OCI-M2 (cell line): Measurements from ENCODE around the gene MED13L.

Experiments
- DNase-seq: peaks from one replicate; lab custom pipeline; 2025; ENCODE audit not compliant: unreplicated experiment; lab: John Stamatoyannopoulos, UW

The MED13L gene

DNA sequence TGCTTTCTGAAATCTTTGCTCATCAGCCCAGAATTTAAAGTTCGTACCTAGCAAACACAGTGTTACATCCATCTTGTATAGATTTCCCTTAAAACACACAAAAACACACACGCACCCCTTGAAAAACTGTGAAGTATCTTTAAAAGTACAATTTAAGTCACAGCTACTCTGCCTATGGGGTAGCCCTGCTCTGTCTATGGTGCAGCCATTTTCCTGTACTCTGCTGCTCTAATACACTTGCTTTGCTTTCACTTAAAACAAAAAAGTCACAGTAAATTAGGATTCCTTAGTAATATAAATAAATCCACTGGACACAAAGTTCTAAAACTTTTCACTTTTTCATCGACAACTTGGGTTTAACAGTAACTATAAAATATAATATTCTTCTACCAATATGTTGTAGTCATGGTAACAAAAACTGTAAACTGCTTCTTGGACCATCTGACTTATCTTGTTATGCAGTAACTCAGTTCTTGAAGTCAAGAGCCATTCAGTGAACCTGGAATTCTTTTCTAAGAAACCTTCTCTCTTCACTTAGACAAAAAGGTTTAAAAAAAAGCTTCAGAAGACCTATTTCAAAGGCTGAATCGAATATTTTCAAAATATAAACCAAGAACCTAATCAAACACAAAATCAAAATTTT lies 63.5 kb downstream of the MED13L start:
- no peak for DNase-seq

DNA sequence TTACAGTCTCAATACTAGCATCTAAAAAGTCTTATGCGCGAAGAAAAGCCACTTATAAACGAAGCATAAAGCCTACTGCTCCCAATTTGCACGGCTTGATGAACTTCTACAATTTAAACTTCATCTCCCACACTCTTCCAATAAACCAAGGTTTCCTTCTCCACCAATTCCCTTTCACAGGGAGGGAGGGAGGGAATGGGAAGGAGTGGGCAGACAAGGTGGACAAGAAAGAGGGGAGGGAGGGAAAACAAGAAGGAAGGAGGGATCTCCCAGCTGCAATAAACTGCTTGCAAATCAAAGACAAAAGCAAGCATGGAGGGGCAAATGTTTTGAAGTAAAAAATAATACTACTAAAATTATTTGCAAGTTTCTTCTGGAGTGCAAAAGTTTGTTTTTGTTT lies 64.5 kb downstream of the MED13L start:
- DNase-seq: no peak

DNA sequence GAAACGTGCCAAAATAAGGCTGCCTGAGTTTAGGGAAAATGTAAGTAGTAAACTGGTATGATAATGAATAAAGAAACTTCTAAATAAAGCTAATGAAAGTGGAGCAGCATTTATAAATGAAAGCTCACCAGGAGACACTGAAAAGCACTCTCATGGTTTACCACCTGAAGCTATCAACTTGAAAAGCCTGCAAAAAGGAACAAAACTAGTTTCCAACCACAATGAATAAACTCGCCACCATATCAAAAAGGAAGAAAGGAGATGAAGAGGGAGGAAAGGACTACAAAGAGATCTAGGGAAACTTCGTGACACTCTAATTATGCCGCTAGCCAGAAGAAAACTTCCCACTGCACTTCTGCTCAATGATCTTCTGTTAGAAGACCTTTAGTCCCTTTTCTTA lies 66.7 kb downstream of the MED13L start:
- DNase-seq: no peak

DNA sequence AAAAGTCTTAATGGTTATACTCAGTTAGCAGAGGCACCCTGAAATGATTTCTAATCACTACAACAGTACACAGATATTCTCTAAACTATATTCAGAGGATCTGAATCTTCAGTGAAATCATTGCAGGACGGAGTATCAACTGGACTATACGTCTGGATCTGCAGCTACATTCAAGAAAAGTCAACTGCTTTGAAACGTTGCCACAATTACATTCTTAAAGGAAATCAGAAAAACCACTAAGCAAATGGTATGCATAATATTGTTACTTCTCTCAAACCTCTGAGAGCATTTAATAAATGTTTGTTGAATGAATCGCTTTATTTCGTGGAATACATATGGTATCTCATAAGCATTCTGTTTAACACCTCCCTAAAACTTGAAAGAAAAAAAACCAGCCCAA lies 67.4 kb downstream of the MED13L start:
- DNase-seq: no peak

DNA sequence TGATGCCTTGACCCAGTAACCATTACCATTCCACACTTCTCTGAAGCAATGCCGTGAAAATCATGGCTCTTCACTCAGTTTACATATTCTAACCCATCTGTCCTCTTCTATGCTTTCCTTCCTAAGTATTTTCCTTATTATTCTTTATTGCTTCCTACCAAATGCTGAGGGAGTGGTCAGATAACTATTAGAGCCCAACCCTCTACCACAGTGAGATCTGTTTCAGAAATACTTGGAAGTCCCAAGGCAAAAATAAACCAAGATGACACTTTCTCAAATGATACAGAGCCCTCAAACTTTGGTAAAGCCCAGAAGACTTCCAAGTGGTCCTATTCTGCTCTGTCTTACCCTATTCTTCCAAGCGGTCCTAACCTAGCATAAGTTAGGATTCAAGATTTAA lies 68.0 kb downstream of the MED13L start:
- no peak for DNase-seq

DNA sequence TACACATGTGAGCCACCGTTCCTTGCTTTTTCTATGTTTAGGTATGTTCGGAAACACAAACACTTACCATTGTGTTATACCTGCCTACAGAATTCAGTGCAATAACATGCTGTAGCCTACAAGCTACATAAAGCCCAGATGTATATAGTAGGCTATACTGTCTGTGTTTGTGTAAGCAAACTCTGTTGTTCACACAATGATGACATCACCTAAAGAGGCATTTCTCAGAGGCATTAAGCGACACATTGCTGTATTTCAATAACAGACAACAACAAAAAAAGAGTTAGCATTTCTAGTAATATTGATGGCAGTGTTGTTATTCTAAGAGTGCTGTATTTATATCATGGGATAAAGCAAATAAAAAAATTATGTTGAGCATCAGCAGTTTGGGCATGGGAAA lies 70.2 kb downstream of the MED13L start:
- no peak for DNase-seq

DNA sequence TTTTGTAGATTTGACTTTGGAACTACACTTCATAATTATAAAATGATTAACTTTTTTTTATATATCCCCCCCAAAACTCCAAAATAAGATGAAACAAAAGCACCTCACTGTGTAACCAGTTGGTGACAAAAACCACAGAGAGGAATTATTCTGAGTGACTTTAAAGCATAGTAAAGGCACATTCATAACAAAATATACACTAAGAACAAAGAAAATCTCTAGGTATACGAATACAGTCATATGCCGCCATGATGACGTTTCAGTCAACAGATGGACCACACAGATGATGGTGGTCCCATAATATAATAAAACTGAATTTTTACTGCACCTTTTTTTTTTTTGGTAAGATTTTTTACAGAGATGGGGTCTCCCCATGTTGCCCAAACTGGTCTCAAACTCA lies 70.7 kb downstream of the MED13L start:
- no peak for DNase-seq

DNA sequence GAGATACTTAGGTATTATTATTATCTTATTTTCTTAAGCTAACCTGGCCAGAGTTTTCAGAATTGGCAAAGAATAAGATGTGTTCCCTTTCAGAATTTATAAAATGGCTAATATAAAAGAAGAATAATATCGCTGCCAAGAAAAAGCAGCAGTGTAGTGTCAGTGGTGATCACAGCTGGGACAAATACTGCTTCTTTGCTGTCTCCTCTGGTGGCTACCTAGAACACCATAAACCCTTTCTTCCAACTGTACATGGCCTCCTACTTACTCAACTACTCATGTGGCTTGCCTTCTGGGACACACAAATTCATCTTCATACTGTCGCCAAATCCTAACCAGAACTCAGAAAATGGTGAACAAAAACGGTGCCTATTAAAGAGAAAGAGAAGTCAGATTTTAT lies 72.7 kb downstream of the MED13L start:
- DNase-seq: no peak

DNA sequence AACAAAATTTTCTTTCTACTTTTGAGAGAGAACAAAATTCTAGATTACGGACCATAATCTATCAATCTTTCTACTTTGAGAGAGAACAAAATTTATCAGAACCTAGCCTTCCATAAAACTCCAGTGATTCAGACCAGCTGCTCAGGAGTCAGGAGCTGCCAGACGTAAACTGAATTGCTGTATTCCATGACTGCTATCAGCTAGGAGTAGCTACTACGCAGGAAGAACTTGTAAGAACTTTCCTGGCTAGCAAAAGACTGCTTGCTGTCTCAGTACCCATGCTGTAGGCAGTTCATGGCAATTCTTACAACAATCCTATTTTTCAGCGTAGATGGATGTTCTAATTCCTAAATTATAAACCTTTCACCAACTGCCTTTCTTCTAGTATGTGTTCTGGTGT lies 73.3 kb downstream of the MED13L start:
- no peak for DNase-seq

DNA sequence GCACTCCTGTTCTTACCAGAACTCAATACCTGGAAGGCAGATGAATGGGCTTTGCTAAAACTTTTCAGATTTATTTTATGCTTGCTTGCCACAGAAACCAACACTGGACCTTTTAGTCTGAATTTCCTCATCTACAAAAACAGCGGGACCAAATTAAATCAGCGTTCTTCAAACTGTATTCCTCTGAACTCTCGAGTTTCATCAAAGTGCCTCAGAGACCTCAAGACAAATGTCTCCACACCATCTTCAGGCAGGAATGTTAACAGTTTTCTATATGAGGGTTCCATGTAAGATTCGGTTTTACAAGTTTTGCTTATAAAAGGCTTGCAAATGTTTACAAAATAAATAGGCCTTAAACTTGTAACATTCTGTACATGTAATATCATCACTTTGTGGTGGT lies 74.6 kb downstream of the MED13L start:
- no peak for DNase-seq

DNA sequence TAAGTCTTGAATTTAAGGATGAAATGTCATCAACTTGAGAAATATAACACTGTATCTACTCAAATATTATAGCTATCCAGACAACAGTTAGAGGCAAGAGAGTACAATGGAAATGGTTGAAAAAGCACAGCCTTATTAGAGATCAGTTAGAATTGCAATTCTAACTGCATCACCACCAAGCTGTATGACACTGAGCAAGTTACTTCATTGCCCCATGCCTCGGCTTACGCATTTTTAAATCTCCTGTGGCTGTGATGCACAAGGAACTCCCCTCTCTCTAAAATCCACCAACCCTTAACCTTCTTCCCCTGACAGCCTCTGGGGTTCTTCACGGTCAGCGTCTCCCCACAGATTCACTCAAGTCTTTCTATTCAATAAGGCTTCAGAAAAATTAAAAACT lies 75.1 kb downstream of the MED13L start:
- no peak for DNase-seq

DNA sequence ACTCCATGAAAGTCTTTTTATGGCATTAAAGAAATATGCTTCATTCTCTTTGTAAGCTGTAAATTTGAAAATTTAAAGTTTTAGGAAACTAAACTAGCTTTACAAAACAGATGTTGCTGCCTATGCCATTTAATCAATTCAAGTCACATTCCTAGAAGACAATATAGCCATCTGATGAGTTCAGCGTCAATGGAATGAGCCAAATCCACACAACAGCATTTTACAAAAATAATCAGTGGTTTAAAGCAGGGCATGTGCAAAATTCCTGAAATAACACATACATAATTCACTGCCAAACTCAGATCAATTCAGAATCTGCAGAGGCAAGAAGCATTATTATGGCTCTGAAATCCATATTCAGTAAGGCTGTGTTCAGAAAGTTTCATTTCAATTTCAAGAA lies 75.6 kb downstream of the MED13L start:
- DNase-seq: no peak

DNA sequence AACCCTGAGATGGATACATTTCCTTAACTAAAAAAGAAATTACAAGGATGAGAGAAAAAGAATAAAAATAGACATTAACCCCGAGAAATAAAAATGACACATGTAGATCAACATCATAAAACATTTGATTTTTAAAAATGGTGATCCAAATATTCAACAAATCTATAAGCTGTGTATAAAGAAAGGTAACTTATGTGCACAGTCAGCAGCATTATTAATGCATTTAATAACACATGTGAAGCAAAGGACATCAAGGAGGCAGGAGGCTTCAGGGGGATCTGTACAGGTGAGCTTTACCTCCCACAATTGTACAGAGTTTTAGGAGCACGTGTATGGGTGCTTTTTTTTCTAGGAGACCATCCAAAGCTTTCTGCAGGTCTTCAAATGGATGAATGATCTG lies 76.1 kb downstream of the MED13L start:
- DNase-seq: no peak

DNA sequence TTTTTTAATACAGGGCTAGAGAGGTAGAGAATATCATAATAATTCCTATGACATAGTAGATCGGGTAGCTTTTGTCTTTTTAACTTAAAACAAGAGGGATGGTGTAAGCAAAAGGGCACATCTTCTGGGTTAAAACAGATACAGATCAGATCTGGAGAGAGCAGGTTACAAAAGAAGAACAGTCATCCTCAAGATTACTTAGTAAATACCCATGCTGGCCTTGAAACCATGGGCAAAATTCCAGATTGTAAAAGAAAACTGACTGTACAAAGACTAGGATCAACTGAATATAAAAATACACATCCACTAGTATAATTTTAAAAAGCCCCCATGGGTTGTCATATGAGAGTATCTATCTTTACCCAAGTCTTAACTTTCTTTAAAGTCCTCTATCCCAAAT lies 76.7 kb downstream of the MED13L start:
- no peak for DNase-seq

DNA sequence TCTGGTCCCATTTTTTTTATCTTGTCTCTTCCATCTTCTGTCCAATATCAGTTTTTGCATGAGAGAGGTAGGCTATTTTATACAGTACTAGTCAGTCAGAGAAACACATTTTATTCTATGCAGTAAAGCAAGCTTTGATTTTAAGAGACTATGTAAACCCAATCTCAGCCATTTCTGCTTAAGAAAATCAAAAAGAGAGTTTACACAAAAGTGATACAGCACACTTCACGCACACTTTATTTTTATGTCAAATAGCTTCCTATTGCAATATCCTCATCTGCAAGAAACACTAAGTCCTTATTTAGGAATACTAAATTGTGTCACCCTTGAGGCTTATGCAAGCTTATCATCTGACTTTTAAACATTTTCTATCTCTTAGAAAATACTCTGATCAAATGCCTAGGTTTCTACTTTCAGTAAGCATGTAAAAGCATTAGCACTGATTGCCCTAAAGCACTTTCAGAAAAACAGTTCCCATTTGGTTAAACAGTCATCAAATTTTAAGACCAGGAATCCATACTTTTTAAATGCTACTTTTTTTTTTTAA lies 78.3 kb downstream of the MED13L start:
- no peak for DNase-seq

DNA sequence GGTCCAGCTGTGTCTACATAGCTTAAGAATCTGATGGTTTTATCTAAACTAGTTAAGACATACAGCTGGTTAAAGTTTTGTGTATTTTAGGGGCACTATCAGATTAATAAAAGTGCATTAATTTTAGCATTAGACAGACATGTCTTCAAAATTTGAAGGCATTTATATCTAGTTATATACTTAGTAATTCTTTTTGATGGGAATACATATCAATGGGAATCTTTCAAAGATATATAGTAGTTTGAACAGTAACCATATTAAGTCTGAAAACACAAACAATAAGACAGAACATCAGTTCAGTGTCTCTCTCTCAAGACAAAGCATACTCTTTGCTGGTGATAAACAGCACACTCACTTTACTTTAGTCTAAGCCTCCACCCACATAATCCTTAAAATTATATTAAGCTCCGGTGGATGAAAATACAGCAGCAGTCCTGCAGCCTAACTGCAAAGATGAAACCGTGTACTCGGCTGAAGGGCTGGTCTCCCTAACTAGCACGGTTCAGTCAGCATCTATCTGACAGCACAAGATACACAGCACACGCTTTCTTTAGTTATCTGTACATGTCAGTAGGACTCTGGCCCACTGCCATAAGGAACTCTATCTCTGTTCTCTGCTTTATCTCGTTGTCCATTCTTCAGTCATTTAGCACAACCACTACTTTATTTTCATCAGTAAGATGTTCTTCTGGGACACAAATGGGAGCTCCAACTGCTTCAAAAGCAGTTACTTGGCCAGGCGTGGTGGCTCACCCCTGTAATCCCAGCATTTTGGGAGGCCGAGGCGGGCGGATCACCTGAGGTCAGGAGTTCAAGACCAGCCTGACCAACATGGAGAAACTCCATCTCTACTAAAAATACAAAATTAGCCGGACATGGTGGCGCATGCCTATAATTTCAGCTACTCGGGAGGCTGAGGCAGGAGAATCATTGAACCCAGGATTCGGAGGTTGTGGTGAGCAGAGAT lies 80.5 kb downstream of the MED13L start:
- DNase-seq: peak; percentile 62

DNA sequence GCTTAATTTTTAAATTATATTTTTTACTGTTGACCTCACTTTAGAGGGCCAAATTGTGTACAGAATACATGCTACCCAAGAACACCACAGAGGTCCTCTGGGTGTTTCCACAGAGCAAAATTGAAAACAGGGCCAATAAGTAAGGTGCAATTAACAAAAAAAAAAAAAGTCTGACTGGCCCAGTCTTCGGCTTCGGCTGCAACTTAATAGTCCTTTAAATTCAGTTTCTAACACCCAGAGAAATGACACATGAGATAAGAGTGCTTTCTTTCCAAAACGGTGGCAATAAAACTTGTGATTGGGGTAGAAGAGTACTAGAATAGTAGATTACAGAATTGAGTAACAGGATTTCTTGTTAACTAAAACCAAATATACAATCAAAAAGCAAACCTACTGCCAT lies 81.3 kb downstream of the MED13L start:
- DNase-seq: no peak

DNA sequence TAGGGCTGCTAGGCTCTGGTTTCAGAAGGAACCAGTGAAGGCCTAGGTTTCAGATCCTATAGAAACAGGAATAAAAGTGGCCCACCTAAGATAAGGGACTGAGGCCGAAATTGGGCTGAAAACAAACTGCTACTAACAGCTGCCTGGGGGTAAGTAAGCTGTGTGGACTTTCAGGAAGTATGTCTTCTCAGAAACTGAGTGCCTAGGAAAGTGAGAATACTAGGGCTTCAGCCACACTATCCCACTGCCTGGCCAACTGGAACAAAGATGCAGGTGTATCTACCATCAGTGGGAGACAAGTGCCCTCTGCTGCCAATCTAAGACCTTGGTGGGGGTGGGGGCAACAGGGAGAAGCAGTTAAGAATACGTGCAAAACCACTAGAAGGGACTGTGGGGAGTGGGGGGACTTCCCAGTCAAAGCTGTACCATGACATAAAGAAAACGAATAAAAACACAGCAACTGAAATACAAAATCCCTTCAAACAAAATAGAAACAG lies 82.5 kb downstream of the MED13L start:
- no peak for DNase-seq

DNA sequence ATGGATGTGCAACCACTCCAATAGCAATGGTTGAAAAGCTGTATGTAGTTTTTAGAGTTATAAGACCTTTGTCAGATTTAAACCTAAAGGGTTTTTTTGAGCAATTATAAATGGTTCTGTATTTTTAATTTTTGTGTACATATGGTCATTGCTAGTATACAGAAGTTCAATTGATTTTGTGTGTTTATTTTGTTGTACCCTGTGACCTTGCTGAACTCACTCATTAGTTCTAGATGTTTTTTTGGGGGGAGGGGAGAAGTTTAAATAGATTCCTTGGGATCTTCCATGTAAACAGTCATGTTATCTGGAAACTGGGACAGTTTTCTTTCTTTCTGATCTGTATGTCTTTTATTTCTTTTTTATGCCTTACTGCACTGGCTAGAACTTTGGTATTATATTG lies 87.8 kb downstream of the MED13L start:
- DNase-seq: no peak

DNA sequence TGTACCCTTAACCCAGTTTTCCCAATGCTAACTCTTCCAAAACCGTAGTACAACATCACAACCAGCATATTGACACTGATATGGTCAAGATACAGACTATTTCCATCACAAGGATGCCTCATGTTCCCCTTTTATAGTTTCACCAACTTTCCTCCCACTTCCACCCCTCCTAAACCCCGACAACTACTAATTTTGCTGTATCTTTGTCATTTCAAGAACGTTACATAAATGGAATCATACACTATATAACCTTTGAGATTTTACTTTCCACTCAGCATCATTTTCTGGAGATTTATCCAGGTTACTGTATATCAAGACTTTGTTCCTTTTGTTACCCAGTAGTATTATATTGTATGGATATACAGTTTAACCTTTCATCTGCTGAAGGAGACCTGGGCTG lies 88.9 kb downstream of the MED13L start:
- no peak for DNase-seq

DNA sequence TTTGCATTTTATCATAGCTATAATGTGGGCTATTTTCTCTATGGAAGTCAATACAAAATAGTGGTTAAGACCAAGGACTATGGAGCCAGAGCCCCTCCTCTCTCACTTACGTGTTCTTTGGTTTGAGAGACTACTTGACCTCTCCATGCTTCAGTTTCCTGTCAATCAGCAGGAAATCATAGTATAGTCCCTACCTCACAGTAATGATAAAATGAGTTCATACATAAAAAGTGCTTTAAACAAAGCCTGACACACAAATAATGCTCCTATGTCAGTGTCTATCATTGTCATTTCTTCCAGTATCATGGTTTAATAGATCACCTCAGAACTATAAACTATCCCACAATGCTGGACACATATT lies 90.4 kb downstream of the MED13L start:
- DNase-seq: no peak

DNA sequence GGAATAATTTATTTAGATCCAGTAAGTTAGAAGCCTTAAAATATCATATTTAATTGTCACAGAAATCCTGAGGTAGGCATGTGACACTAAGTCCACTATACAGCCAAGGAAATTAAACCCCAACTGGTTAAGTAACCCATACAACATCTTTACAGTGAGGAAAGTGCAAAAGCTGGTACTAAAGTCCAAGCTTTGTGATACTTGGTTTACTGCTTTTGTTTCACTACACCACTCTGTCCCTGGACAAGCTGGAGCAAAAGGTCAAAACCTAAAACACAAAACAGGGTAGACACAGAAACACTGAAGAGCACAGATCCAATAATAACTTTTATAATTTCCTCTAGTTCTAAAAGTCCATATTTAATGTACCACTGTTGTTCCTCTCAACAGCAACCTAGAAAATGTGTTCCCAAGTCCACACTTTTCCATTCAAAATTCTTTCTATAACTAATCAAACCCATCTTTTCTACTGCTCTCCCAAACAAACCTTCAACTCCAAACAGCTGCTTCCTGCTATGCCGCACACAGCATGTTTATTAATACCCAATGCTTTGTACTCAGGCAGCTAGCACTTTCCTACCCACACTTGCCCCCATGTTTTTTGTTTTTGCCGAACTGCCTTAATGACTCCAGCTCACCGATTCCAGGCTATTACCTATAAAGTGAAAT lies 90.9 kb downstream of the MED13L start:
- no peak for DNase-seq
